ENCODE data around the gene ATP6V1A. TPM values are rescaled to one million over a fixed set of nuclear protein-coding genes. Genes with fewer than 3 reads are reported as not detected.

The ATP6V1A gene
- total RNA-seq, 1 donor from 2014 or later, result 71.4 TPM

- DNase-seq (ENCODE audit: low spot score), result no peak
These were observed 630 bp downstream of the ATP6V1A start for GRCh38 chr3:113747283-113748046.

- DNase-seq (ENCODE audit: low spot score), result no peak
These were observed 4.3 kb downstream of the ATP6V1A start for GRCh38 chr3:113751141-113751540.

- DNase-seq (ENCODE audit: low spot score), result no peak
These were observed 6.6 kb downstream of the ATP6V1A start for GRCh38 chr3:113753376-113753985.

GRCh38 chr3:113754494-113755159, 7.8 kb downstream of the ATP6V1A start:
- no peak for DNase-seq (ENCODE audit: low spot score)

GRCh38 chr3:113758389-113759024, 11.7 kb downstream of the ATP6V1A start:
- DNase-seq (ENCODE audit: low spot score), result no peak

GRCh38 chr3:113764698-113765097, 17.9 kb downstream of the ATP6V1A start:
- no peak for DNase-seq (ENCODE audit: low spot score)

GRCh38 chr3:113769551-113769950, 22.7 kb downstream of the ATP6V1A start:
- DNase-seq (ENCODE audit: low spot score), result no peak

- DNase-seq (ENCODE audit: low spot score), result no peak
These were observed 25.2 kb downstream of the ATP6V1A start for GRCh38 chr3:113771993-113772392.

GRCh38 chr3:113773381-113773780, 26.5 kb downstream of the ATP6V1A start:
- no peak for DNase-seq (ENCODE audit: low spot score)

GRCh38 chr3:113775516-113775915, 28.7 kb downstream of the ATP6V1A start:
- no peak for DNase-seq (ENCODE audit: low spot score)

- no peak for DNase-seq (ENCODE audit: low spot score)
These were observed 29.7 kb downstream of the ATP6V1A start for GRCh38 chr3:113776564-113776963.

- DNase-seq (ENCODE audit: low spot score), result no peak
These were observed 36.6 kb downstream of the ATP6V1A start for GRCh38 chr3:113783463-113783862.

GRCh38 chr3:113783980-113784379, 37.1 kb downstream of the ATP6V1A start:
- DNase-seq (ENCODE audit: low spot score), result no peak

GRCh38 chr3:113791381-113791780, 44.5 kb downstream of the ATP6V1A start:
- DNase-seq (ENCODE audit: low spot score), result no peak

GRCh38 chr3:113794526-113794925, 47.7 kb downstream of the ATP6V1A start:
- no peak for DNase-seq (ENCODE audit: low spot score)

- DNase-seq (ENCODE audit: low spot score), result no peak
These were observed 48.9 kb downstream of the ATP6V1A start for GRCh38 chr3:113795693-113796092.

GRCh38 chr3:113802795-113803455, 56.1 kb downstream of the ATP6V1A start:
- DNase-seq (ENCODE audit: low spot score), result no peak

- no peak for DNase-seq (ENCODE audit: low spot score)
These were observed 57.8 kb downstream of the ATP6V1A start for GRCh38 chr3:113804661-113805060.

GRCh38 chr3:113805249-113805648, 58.4 kb downstream of the ATP6V1A start:
- no peak for DNase-seq (ENCODE audit: low spot score)

GRCh38 chr3:113812854-113813253, 66.0 kb downstream of the ATP6V1A start:
- no peak for DNase-seq (ENCODE audit: low spot score)

GRCh38 chr3:113819866-113820265, 73.0 kb downstream of the ATP6V1A start:
- no peak for DNase-seq (ENCODE audit: low spot score)

GRCh38 chr3:113825090-113825489, 78.3 kb downstream of the ATP6V1A start:
- DNase-seq (ENCODE audit: low spot score), result no peak
